ENCODE measurements around the gene TCF4. TPM values are rescaled to one million over a fixed set of nuclear protein-coding genes. Genes with fewer than 3 reads are reported as not detected.

Gene TCF4
- total RNA-seq, 2 donors from 2014 or later, result 57.7 to 66.3 TPM

DNA sequence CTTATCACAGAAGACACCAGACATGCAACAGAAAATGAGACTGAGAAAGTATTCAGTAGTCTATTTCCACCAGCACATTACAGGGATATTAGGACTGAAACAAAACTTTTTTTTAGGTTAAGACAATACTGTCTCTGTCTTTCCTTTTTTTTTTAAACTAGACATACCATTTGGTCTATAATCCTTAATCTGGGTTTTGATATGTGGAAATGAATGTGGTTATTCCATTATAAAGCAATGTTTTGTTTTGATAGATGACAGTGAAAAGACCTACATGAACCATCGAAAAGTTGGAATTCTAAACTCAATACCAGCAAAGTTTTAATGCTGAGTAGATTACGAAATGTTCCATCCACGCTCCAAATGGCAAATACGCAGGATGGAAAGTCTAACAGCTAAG lies 123.4 kb downstream of the TCF4 start:
- Histone ChIP-seq H3K36me3 (no peaks in the 10 kb centered on the region), H3K4me3 (no peak overlapping the region), H3K4me1 (peaks cover 0 to 12% of the 10 kb centered on the region in 2 donors), H3K9me3 (no peaks in the 10 kb centered on the region), H3K27ac (no peak overlapping the region), H3K27me3 (no peaks in the 10 kb centered on the region)
- TF ChIP-seq, protein P1, sequence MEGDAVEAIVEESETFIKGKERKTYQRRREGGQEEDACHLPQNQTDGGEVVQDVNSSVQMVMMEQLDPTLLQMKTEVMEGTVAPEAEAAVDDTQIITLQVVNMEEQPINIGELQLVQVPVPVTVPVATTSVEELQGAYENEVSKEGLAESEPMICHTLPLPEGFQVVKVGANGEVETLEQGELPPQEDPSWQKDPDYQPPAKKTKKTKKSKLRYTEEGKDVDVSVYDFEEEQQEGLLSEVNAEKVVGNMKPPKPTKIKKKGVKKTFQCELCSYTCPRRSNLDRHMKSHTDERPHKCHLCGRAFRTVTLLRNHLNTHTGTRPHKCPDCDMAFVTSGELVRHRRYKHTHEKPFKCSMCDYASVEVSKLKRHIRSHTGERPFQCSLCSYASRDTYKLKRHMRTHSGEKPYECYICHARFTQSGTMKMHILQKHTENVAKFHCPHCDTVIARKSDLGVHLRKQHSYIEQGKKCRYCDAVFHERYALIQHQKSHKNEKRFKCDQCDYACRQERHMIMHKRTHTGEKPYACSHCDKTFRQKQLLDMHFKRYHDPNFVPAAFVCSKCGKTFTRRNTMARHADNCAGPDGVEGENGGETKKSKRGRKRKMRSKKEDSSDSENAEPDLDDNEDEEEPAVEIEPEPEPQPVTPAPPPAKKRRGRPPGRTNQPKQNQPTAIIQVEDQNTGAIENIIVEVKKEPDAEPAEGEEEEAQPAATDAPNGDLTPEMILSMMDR (IDR thresholded peaks at IDR 0.05), result no peak
- no peak for DNase-seq (ENCODE audit: low spot score)

DNA sequence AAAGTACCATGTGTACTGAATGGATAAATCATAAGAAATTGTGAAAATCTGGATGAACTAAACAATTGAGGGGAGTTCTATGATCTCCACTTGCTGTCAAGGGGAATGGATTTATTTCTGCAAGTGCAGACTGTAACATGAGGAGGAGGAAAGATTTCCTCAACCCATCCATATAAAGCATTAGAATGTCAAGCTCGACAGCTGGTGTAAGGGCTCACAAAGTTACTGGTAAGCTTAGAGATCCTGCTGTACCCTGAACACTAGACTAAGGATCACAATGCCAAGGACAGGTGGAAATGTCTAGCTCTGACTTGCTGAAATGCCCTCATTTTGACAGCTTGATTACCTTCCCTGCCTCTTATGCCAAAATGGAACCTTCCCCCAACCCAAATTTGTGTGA lies 125.3 kb downstream of the TCF4 start:
- DNase-seq (ENCODE audit: low spot score), result no peak
- H3K4me3 ChIP-seq, result no peak overlapping the region
- H3K27me3 ChIP-seq, result no peaks in the 10 kb centered on the region
- no peaks in the 10 kb centered on the region for H3K36me3 ChIP-seq
- no peak overlapping the region for H3K27ac ChIP-seq
- TF ChIP-seq, protein P1 (IDR thresholded peaks at IDR 0.05), result no peak
- H3K4me1 ChIP-seq, result peaks cover 0 to 15% of the 10 kb centered on the region in 2 donors
- H3K9me3 ChIP-seq, result no peaks in the 10 kb centered on the region

DNA sequence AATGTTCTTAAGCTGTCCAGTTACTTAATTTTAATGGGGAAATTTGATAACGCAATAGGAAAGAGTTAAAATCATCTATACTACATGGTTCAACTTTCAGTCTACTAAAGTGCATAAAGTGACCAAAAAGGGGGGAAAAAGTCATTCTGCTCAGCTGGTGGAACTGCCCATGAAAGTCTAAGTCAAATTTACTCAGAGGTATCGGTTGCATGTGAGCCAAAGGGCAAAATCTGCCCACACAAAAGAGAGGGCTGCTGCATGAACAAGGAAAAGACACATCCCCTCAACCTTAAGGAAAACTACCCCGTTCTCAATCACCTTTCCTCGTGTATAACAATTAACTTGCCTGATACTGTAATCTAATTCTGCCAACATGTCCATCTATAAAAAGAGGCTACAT lies 126.1 kb downstream of the TCF4 start:
- H3K27me3 ChIP-seq, result no peaks in the 10 kb centered on the region
- DNase-seq (ENCODE audit: low spot score), result no peak
- H3K27ac ChIP-seq, result no peak overlapping the region
- no peaks in the 10 kb centered on the region for H3K36me3 ChIP-seq
- peaks cover 0 to 15% of the 10 kb centered on the region in 2 donors for H3K4me1 ChIP-seq
- TF ChIP-seq, protein P1 (IDR thresholded peaks at IDR 0.05), result no peak
- no peaks in the 10 kb centered on the region for H3K9me3 ChIP-seq
- H3K4me3 ChIP-seq, result no peak overlapping the region

DNA sequence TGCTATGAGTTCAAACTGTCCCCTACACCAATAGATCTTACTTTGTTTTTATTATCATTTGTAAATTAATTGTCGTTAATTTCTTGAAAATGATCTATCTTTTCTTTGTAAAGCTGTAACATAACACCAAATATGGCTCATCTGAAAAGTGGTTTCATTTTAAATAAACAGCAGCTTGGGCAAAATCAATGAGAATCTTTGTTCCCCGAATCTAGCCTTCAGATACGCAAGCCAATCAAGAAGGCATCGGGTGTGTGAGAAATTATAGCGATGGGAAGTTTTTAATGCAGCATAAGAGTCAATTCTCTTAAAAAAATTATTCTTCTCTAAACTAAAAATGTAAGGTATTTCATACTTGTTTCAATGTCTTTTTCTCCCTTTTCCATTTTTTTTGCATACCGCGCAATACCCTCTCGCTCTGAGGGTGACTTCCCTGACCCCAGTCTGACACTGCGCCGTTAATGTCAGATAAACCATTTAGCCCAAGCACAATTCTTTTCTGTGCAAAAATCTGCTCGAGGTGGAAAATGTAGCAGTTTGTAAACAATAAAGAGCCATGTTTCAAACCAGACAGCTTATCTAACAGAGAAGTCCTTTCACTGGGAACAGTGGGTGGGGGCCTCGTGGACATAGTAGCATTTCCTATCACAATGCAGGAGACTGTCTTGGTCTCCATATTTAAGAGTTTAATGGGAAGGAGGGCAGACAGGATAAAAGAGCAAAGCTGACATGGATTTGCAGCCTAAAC lies 129.4 kb downstream of the TCF4 start:
- Histone ChIP-seq H3K4me3 (no peak overlapping the region), H3K4me1 (peaks cover 0 to 3% of the 10 kb centered on the region in 2 donors), H3K27me3 (no peaks in the 10 kb centered on the region), H3K27ac (no peak overlapping the region), H3K9me3 (no peaks in the 10 kb centered on the region), H3K36me3 (no peaks in the 10 kb centered on the region)
- no peak for DNase-seq (ENCODE audit: low spot score)
- TF ChIP-seq, protein P1 (IDR thresholded peaks at IDR 0.05), result no peak

DNA sequence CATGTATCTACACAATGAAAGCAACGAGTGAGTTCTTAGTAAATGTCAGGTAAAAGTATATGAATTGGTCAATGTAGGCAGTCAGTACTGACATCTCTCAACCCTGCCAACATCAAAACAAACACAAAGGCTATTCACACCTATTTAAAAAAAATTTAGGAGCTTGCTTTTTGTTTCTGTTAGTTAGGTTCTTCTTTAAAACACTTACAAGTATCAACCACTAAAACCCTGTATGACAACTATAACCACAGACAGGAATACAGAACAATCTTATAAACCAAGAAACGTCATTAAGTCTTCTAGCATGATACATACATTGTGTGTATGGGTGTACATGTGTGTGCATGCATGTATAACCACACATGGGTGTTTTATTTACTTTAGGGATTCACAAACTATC lies 131.0 kb downstream of the TCF4 start:
- Histone ChIP-seq H3K9me3 (no peaks in the 10 kb centered on the region), H3K36me3 (no peaks in the 10 kb centered on the region), H3K4me1 (peaks cover 0 to 10% of the 10 kb centered on the region in 2 donors), H3K4me3 (no peak overlapping the region), H3K27ac (no peak overlapping the region), H3K27me3 (no peaks in the 10 kb centered on the region)
- DNase-seq (ENCODE audit: low spot score), result no peak
- TF ChIP-seq, protein P1 (IDR thresholded peaks at IDR 0.05), result no peak

DNA sequence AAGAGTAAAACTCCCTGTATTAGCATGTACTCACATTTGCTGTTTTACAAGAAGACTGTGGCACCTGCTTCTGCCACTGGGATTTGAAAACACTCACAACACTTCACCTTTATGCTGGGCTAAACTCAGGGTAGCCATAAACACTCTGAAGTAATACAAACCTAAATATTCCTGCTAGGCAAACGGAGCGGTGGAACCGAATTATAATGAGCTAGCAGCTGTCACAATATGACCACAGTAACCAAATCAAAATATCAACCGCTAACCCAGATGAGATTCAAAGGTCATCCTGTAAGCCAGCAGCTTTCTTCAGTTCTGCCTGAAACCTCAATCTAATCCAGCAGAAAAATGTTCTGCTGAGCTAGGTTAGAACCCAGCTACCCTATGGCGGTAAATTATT lies 132.1 kb downstream of the TCF4 start:
- Histone ChIP-seq H3K4me1 (peaks cover 0 to 15% of the 10 kb centered on the region in 2 donors), H3K36me3 (no peaks in the 10 kb centered on the region), H3K27ac (no peak overlapping the region), H3K4me3 (no peak overlapping the region), H3K9me3 (no peaks in the 10 kb centered on the region), H3K27me3 (no peaks in the 10 kb centered on the region)
- DNase-seq (ENCODE audit: low spot score), result no peak
- TF ChIP-seq, protein P1 (IDR thresholded peaks at IDR 0.05), result no peak

Measured in right atrium auricular region (tissue), 2 donors.